ENCODE data around the gene RNF43. TPM values are rescaled to one million over a fixed set of nuclear protein-coding genes. Genes with fewer than 3 reads are reported as not detected.

The RNF43 gene
- polyA plus RNA-seq, 1 donor (not counting 4 experiments of a cell fraction or from before 2014, with no cell fraction given), result 15.0 TPM

GRCh38 chr17:58427807-58428206, 10.5 kb upstream of the RNF43 start:
- Histone ChIP-seq H3K9me1 (ENCODE audit: control insufficient read depth, extremely low read depth, insufficient read depth, low read length) (no peaks in the 10 kb centered on the region), H3K9ac (ENCODE audit: control insufficient read depth, extremely low read depth, insufficient read depth, low read length) (no peak overlapping the region), H3K4me1 (ENCODE audit: control insufficient read depth, extremely low read depth, insufficient read depth, low read length) (no peaks in the 10 kb centered on the region), H3K4me3 (ENCODE audit: control insufficient read depth in 2 of 3, extremely low read depth in 1 of 3, insufficient read depth in 2 of 3, low read depth in 1 of 3, low read length in 3 of 3) (no peak overlapping the region), H2AFZ (ENCODE audit: control insufficient read depth, low read length) (no peak overlapping the region), H3K79me2 (ENCODE audit: control insufficient read depth, insufficient read depth, low read length) (no peaks in the 10 kb centered on the region), H3K27me3 (ENCODE audit: control insufficient read depth, extremely low read depth, insufficient read depth, low read length) (no peaks in the 10 kb centered on the region), H3K36me3 (ENCODE audit: control insufficient read depth in 2 of 2, extremely low read depth in 1 of 2, insufficient read depth in 2 of 2, low read length in 2 of 2) (no peaks in the 10 kb centered on the region), H3K4me2 (ENCODE audit: control insufficient read depth, extremely low read depth, insufficient read depth, low read depth, low read length) (no peak overlapping the region), H3K27ac (ENCODE audit: control insufficient read depth, insufficient read depth, low read length) (no peak overlapping the region), H4K20me1 (ENCODE audit: control insufficient read depth, extremely low read depth, insufficient read depth, low read length) (no peaks in the 10 kb centered on the region), H3K9me3 (ENCODE audit: control insufficient read depth, low read depth, low read length) (no peaks in the 10 kb centered on the region)
- no peak for TF ChIP-seq EZH2 (IDR thresholded peaks at IDR 0.05; ENCODE audit: low read length)
- TF ChIP-seq CTCF (optimal IDR thresholded peaks at IDR 0.05 in 1 of 3, IDR thresholded peaks at IDR 0.05 in 1 of 3, conservative IDR thresholded peaks at IDR 0.05 in 1 of 3; ENCODE audit: extremely low read depth in 1 of 3, insufficient read depth in 2 of 3, low read length in 3 of 3), result no peak
- FAIRE-seq, result no peak
- dilution Hi-C loops (cut with MboI; ENCODE audit: extremely low pct_ligation_motif_present, low sequenced_read_pairs), result loop anchor here (25.0 kb wide), 1 partner anchor 141 kb away; the partner anchor contains the start of gene MPO
- DNase-seq (ENCODE audit: low read depth, low spot score), result no peak

- H3K27me3 ChIP-seq (ENCODE audit: control insufficient read depth, extremely low read depth, insufficient read depth, low read length), result no peaks in the 10 kb centered on the region
- H3K9ac ChIP-seq (ENCODE audit: control insufficient read depth, extremely low read depth, insufficient read depth, low read length), result no peak overlapping the region
- no peaks in the 10 kb centered on the region for H3K9me3 ChIP-seq (ENCODE audit: control insufficient read depth, low read depth, low read length)
- H3K4me3 ChIP-seq (ENCODE audit: control insufficient read depth in 2 of 3, extremely low read depth in 1 of 3, insufficient read depth in 2 of 3, low read depth in 1 of 3, low read length in 3 of 3), result no peak overlapping the region
- H2AFZ ChIP-seq (ENCODE audit: control insufficient read depth, low read length), result no peak overlapping the region
- peaks cover 5% of the 10 kb centered on the region for H3K79me2 ChIP-seq (ENCODE audit: control insufficient read depth, insufficient read depth, low read length)
- dilution Hi-C loops (cut with MboI; ENCODE audit: extremely low pct_ligation_motif_present, low sequenced_read_pairs), result no loop called here
- no peak overlapping the region for H3K4me2 ChIP-seq (ENCODE audit: control insufficient read depth, extremely low read depth, insufficient read depth, low read depth, low read length)
- no peaks in the 10 kb centered on the region for H4K20me1 ChIP-seq (ENCODE audit: control insufficient read depth, extremely low read depth, insufficient read depth, low read length)
- peaks cover 4% of the 10 kb centered on the region for H3K4me1 ChIP-seq (ENCODE audit: control insufficient read depth, extremely low read depth, insufficient read depth, low read length)
- TF ChIP-seq CTCF (optimal IDR thresholded peaks at IDR 0.05 in 1 of 3, IDR thresholded peaks at IDR 0.05 in 1 of 3, conservative IDR thresholded peaks at IDR 0.05 in 1 of 3; ENCODE audit: extremely low read depth in 1 of 3, insufficient read depth in 2 of 3, low read length in 3 of 3) (no peak), EZH2 (IDR thresholded peaks at IDR 0.05; ENCODE audit: low read length) (no peak)
- FAIRE-seq, result no peak
- no peak for DNase-seq (ENCODE audit: low read depth, low spot score)
- no peak overlapping the region for H3K27ac ChIP-seq (ENCODE audit: control insufficient read depth, insufficient read depth, low read length)
- no peaks in the 10 kb centered on the region for H3K9me1 ChIP-seq (ENCODE audit: control insufficient read depth, extremely low read depth, insufficient read depth, low read length)
- H3K36me3 ChIP-seq (ENCODE audit: control insufficient read depth in 2 of 2, extremely low read depth in 1 of 2, insufficient read depth in 2 of 2, low read length in 2 of 2), result no peaks in the 10 kb centered on the region
Measured at GRCh38 chr17:58421711-58422110, 4.4 kb upstream of the RNF43 start.
